HCT116 (cell line): ENCODE data around the gene HDLBP. TPM values are rescaled to one million over a fixed set of nuclear protein-coding genes. Genes with fewer than 3 reads are reported as not detected.

Experiments
- ATAC-seq: fragments of 200-7000 bp; cut with Tn5 transposase; 2 replicates; pipeline ENCODE4 v1.9.1; 2020; ENCODE audit warnings: mild to moderate bottlenecking, moderate library complexity
- BruUV-seq: library from RNA; stranded (reverse); fragments of 400-500 nt; replicated peaks from 2 replicates; lab custom pipeline; 2021; lab: Mats Ljungman, UMichigan
- CTCF ChIA-PET: fragments of 300-600 bp; sonication (Branson Sonifier 250); formaldehyde crosslinking; loops from one replicate; lab custom pipeline; 2021; ENCODE audit warnings: antibody characterized with exemption; lab: Charles Lee
- POLR2A ChIA-PET: fragments of 300-600, 350-600 bp; sonication (Branson Sonifier 250); formaldehyde crosslinking; loops from one replicate; lab custom pipeline; 2021; ENCODE audit warnings: antibody characterized with exemption; lab: Charles Lee
- RAD21 ChIA-PET, 2 experiments: fragments of 300-600 bp; sonication (Branson Sonifier 250); formaldehyde crosslinking; loops; one replicate each; lab custom pipeline; 2023; ENCODE audit warnings: low total read pairs in 2 of 2; ENCODE audit not compliant: uncharacterized antibody in 2 of 2, unreplicated experiment in 2 of 2, low non-redundant PET in 1 of 2; lab: Charles Lee
- DNase-seq: peaks from one replicate; pipeline ENCODE4 v3.0.0-alpha.2; 2010; ENCODE audit warnings: low read depth, low spot score
- H2AFZ ChIP-seq: fragments of 200-600 bp; shearing (Covaris generic), sonication (generic); 2 replicates; pipeline ENCODE4 v1.6.1; 2017; ENCODE audit warnings: low read depth, mixed run types, mixed read lengths, antibody characterized with exemption, low read length; ENCODE audit not compliant: poor library complexity, severe bottlenecking
- H3K27ac ChIP-seq: 2 replicates; pipeline ENCODE4 v1.5.1; 2012; ENCODE audit warnings: low read depth, low read length
- H3K27me3 ChIP-seq: fragments of 200-600 bp; sonication (generic); 2 replicates; pipeline ENCODE4 v1.6.1; 2016; ENCODE audit warnings: mixed run types, low read length, mixed read lengths; ENCODE audit not compliant: insufficient read depth
- H3K36me3 ChIP-seq, 2 experiments: fragments of 200-500 bp in 1 of 2; fragments of 200-600 bp in 1 of 2; sonication (Bioruptor generic) in 1 of 2; sonication (generic) in 1 of 2; 2 replicates each; pipeline versions ENCODE4 v1.5.1 to v1.6.1; 2014 to 2016; ENCODE audit warnings: low read length in 2 of 2, inconsistent platforms in 1 of 2, mixed read lengths in 1 of 2, mixed run types in 1 of 2; ENCODE audit not compliant: insufficient read depth in 2 of 2, control insufficient read depth in 1 of 2
- H3K4me1 ChIP-seq, 2 experiments: fragments of 200-600 bp in 1 of 2; sonication (generic) in 1 of 2; 2 replicates each; pipeline versions ENCODE4 v1.5.1 to v1.6.1; 2012 to 2017; ENCODE audit warnings: low read length in 2 of 2, inconsistent platforms in 1 of 2, mild to moderate bottlenecking in 1 of 2, mixed read lengths in 1 of 2, mixed run types in 1 of 2, moderate library complexity in 1 of 2; ENCODE audit not compliant: insufficient read depth in 2 of 2, control insufficient read depth in 1 of 2
- H3K4me2 ChIP-seq: fragments of 200-600 bp; sonication (generic); 2 replicates; pipeline ENCODE4 v1.6.1; 2017; ENCODE audit warnings: mixed run types, low read length, mixed read lengths
- H3K4me3 ChIP-seq, 2 experiments: fragments of 200-600 bp in 1 of 2; sonication (generic) in 1 of 2; replicated peaks in 1 of 2; 2 replicates each; pipeline ENCODE4 v1.5.1; 2011 to 2016; ENCODE audit warnings: low read length in 2 of 2, control low read depth in 1 of 2, low read depth in 1 of 2, mild to moderate bottlenecking in 1 of 2, mixed read lengths in 1 of 2, mixed run types in 1 of 2
- H3K79me2 ChIP-seq: fragments of 200-600 bp; sonication (generic); 2 replicates; pipeline ENCODE4 v1.6.1; 2017; ENCODE audit warnings: mild to moderate bottlenecking, mixed run types, low read length, moderate library complexity, mixed read lengths; ENCODE audit not compliant: insufficient read depth
- H3K9ac ChIP-seq: fragments of 200-600 bp; sonication (generic); 2 replicates; pipeline ENCODE4 v1.6.1; 2016; ENCODE audit warnings: low read length, mixed read lengths
- H3K9me2 ChIP-seq: fragments of 200-600 bp; sonication (generic), shearing (Covaris generic); 2 replicates; pipeline ENCODE4 v1.6.1; 2017; ENCODE audit warnings: mixed run types, mild to moderate bottlenecking, moderate library complexity; ENCODE audit not compliant: insufficient read depth
- H3K9me3 ChIP-seq, 2 experiments: fragments of 200-500 bp in 1 of 2; fragments of 200-600 bp in 1 of 2; sonication (Bioruptor generic) in 1 of 2; sonication (generic) in 1 of 2; 2 replicates each; pipeline ENCODE4 v1.6.1; 2014 to 2017; ENCODE audit warnings: low read length in 2 of 2, mixed read lengths in 2 of 2, inconsistent platforms in 1 of 2, low read depth in 1 of 2, mild to moderate bottlenecking in 1 of 2, mixed run types in 1 of 2, moderate library complexity in 1 of 2; ENCODE audit not compliant: control insufficient read depth in 1 of 2, insufficient read depth in 1 of 2
- H4K20me1 ChIP-seq: fragments of 200-600 bp; sonication (generic), shearing (Covaris generic); 2 replicates; pipeline ENCODE4 v1.6.1; 2017; ENCODE audit warnings: mixed run types, mild to moderate bottlenecking, moderate library complexity; ENCODE audit not compliant: insufficient read depth
- CBX3 ChIP-seq: IDR thresholded peaks from 2 replicates; pipeline ENCODE4 v1.6.1; 2012; ENCODE audit warnings: low read depth
- CEBPB ChIP-seq: IDR thresholded peaks from 2 replicates; pipeline ENCODE4 v1.6.1; 2012; ENCODE audit warnings: low read depth
- EGR1 ChIP-seq: IDR thresholded peaks from 2 replicates; pipeline ENCODE4 v1.6.1; 2012; ENCODE audit warnings: low read depth
- EZH2 ChIP-seq: fragments of 200-600 bp; sonication (generic); IDR thresholded peaks from 2 replicates; pipeline ENCODE4 v1.6.1; 2017; ENCODE audit warnings: antibody characterized with exemption, mixed run types
- EZH2phosphoT487 ChIP-seq: fragments of 200-600 bp; IDR thresholded peaks from 2 replicates; pipeline ENCODE4 v1.6.1; 2018; ENCODE audit warnings: antibody characterized with exemption, borderline replicate concordance
- POLR2A ChIP-seq: IDR thresholded peaks from 2 replicates; pipeline ENCODE4 v1.7.0; 2011; ENCODE audit warnings: borderline replicate concordance; ENCODE audit not compliant: insufficient read depth, insufficient read length; ENCODE audit errors: extremely low read depth
- POLR2AphosphoS5 ChIP-seq: IDR thresholded peaks from 2 replicates; pipeline ENCODE4 v1.6.1; 2011; ENCODE audit warnings: mild to moderate bottlenecking, low read depth, low read length, moderate library complexity
- RAD21 ChIP-seq: IDR thresholded peaks from 2 replicates; pipeline ENCODE4 v1.6.1; 2012; ENCODE audit warnings: low read depth, mild to moderate bottlenecking
- YY1 ChIP-seq: IDR thresholded peaks from 2 replicates; pipeline ENCODE4 v1.6.1; 2011; ENCODE audit warnings: low read length, low read depth, moderate library complexity, mild to moderate bottlenecking; ENCODE audit not compliant: insufficient replicate concordance; ENCODE audit errors: extremely low read depth
- ZFX ChIP-seq: fragments of 450-650 bp; IDR thresholded peaks from 2 replicates; pipeline ENCODE4 v1.6.1; 2017
- ZNF274 ChIP-seq: fragments of 200-500 bp; sonication (Bioruptor generic); IDR thresholded peaks from 2 replicates; pipeline ENCODE4 v1.6.1; 2014; ENCODE audit warnings: mild to moderate bottlenecking, low read depth, low read length, inconsistent platforms
- intact Hi-C: fragments of 100-400 bp; cut with micrococcal nuclease; formaldehyde crosslinking; loops from 2 replicates; pipeline ENCODE4 v1.10.0; 2022
- total RNA-seq: library from RNA; stranded (reverse); gene quantifications from one replicate; pipeline ENCODE4 v1.2.1, GENCODE V29; 2021; ENCODE audit not compliant: unreplicated experiment
- TF ChIP-seq, protein P1 (sequence below): IDR thresholded peaks from 2 replicates; pipeline ENCODE4 v1.6.1; 2012
- TF ChIP-seq, protein P2 (sequence below): IDR thresholded peaks from 2 replicates; pipeline ENCODE4 v1.6.1; 2012
- TF ChIP-seq, protein P3 (sequence below), 3 experiments: fragments of 200-600 bp in 1 of 3; sonication (generic) in 1 of 3; IDR thresholded peaks in 2 of 3; conservative IDR thresholded peaks in 1 of 3; 2 replicates each; pipeline ENCODE4 v1.5.1; 2012 to 2017; ENCODE audit warnings: low read depth in 2 of 3, low read length in 2 of 3, antibody characterized with exemption in 1 of 3, borderline replicate concordance in 1 of 3, control low read depth in 1 of 3, mild to moderate bottlenecking in 1 of 3, mixed read lengths in 1 of 3, mixed run types in 1 of 3, moderate library complexity in 1 of 3; ENCODE audit not compliant: insufficient read depth in 1 of 3

The HDLBP gene
- total RNA-seq, 1 experiment from 2014 or later = 462 TPM

DNA sequence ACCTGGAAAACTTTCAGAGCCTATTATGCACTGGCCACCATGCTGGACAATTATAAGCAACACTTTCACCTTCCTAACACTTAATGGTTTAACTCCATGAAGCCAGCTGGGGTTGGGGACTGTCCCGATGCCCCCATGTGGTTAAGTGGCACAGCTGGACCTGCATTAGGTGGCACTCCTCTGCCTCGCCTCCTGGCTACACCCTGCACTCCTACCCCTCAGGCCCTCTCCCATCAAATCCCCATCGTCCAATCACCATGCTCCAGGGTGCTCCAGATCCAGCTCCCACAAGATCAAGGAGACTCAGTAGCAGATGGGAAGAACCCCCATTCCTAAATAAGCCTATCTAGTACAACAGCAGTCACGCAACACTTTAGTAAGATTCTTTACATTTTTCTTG is 53.8 kb downstream of the HDLBP start:
- H3K9me2 ChIP-seq = no peaks in the 10 kb centered on the region
- H3K36me3 ChIP-seq = peaks cover 57 to 70% of the 10 kb centered on the region in 2 experiments
- H3K9ac ChIP-seq = no peak overlapping the region
- no peak overlapping the region for H3K4me2 ChIP-seq
- H3K27ac ChIP-seq = no peak overlapping the region
- no peak overlapping the region for H3K4me3 ChIP-seq
- POLR2A ChIA-PET = no interaction called here
- no peak overlapping the region for H2AFZ ChIP-seq
- intact Hi-C loops = no loop called here
- H4K20me1 ChIP-seq = peaks cover 5% of the 10 kb centered on the region; the same call in 1 of the 2 replicates
- no peaks in the 10 kb centered on the region for H3K9me3 ChIP-seq
- BruUV-seq = no TSS peak
- CTCF ChIA-PET = no interaction called here
- no peaks in the 10 kb centered on the region for H3K4me1 ChIP-seq
- DNase-seq (no peak), ATAC-seq (0 out of 2 replicates have a peak, but pooled peaks have one; percentile 34)
- no peaks in the 10 kb centered on the region for H3K27me3 ChIP-seq
- TF ChIP-seq EZH2phosphoT487 (no peak), POLR2A (no peak), ZFX (no peak), ZNF274 (no peak), POLR2AphosphoS5 (no peak), EGR1 (no peak), RAD21 (no peak), CBX3 (no peak)
- TF ChIP-seq, protein P1, sequence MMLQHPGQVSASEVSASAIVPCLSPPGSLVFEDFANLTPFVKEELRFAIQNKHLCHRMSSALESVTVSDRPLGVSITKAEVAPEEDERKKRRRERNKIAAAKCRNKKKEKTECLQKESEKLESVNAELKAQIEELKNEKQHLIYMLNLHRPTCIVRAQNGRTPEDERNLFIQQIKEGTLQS = no peak
- TF ChIP-seq, protein P2, sequence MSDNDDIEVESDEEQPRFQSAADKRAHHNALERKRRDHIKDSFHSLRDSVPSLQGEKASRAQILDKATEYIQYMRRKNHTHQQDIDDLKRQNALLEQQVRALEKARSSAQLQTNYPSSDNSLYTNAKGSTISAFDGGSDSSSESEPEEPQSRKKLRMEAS = no peak
- TF ChIP-seq, all 23 proteins: peak for 0
- peaks cover 77% of the 10 kb centered on the region for H3K79me2 ChIP-seq
- RAD21 ChIA-PET = no interaction called here

- H3K27ac ChIP-seq = no peak overlapping the region
- DNase-seq (no peak), ATAC-seq (no peak)
- ChIA-PET RAD21 (no interaction called here), POLR2A (no interaction called here), CTCF (no interaction called here)
- H3K9me2 ChIP-seq = no peaks in the 10 kb centered on the region
- no peaks in the 10 kb centered on the region for H3K27me3 ChIP-seq
- H4K20me1 ChIP-seq = no peaks in the 10 kb centered on the region
- intact Hi-C loops = no loop called here
- no peaks in the 10 kb centered on the region for H3K4me1 ChIP-seq
- peaks cover 57 to 70% of the 10 kb centered on the region in 2 experiments for H3K36me3 ChIP-seq
- no TSS peak for BruUV-seq
- H3K4me2 ChIP-seq = no peak overlapping the region
- H3K79me2 ChIP-seq = peaks cover 70% of the 10 kb centered on the region; the same call in 1 of the 2 replicates
- no peak overlapping the region for H3K4me3 ChIP-seq
- no peak overlapping the region for H2AFZ ChIP-seq
- no peaks in the 10 kb centered on the region for H3K9me3 ChIP-seq
- no peak overlapping the region for H3K9ac ChIP-seq
- TF ChIP-seq YY1 (no peak), EZH2phosphoT487 (no peak), CEBPB (no peak), EGR1 (no peak), CBX3 (no peak), EZH2 (no peak)
- TF ChIP-seq, protein P2 = no peak
- TF ChIP-seq, protein P1 = no peak
- TF ChIP-seq, protein P3, sequence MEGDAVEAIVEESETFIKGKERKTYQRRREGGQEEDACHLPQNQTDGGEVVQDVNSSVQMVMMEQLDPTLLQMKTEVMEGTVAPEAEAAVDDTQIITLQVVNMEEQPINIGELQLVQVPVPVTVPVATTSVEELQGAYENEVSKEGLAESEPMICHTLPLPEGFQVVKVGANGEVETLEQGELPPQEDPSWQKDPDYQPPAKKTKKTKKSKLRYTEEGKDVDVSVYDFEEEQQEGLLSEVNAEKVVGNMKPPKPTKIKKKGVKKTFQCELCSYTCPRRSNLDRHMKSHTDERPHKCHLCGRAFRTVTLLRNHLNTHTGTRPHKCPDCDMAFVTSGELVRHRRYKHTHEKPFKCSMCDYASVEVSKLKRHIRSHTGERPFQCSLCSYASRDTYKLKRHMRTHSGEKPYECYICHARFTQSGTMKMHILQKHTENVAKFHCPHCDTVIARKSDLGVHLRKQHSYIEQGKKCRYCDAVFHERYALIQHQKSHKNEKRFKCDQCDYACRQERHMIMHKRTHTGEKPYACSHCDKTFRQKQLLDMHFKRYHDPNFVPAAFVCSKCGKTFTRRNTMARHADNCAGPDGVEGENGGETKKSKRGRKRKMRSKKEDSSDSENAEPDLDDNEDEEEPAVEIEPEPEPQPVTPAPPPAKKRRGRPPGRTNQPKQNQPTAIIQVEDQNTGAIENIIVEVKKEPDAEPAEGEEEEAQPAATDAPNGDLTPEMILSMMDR (IDR thresholded peaks at IDR 0.05 in 2 of 3, conservative IDR thresholded peaks at IDR 0.05 in 1 of 3; ENCODE audit: borderline replicate concordance in 1 of 3, insufficient read depth in 1 of 3, low read depth in 2 of 3, low read length in 2 of 3) = no peak
These were observed 54.6 kb downstream of the HDLBP start for GRCh38 chr2:241260911-241261310.
